Astrocyte (in vitro differentiated cells and primary cell): ENCODE data around the gene LGALS1. TPM values are rescaled to one million over a fixed set of nuclear protein-coding genes. Genes with fewer than 3 reads are reported as not detected.

Experiments used
- DNase-seq: peaks from one replicate; pipeline ENCODE4 v3.0.0-alpha.2; 2010; ENCODE audit warnings: low read depth
- FAIRE-seq: peaks from 2 replicates; lab custom pipeline; 2011; peaks lifted over from hg19 to GRCh38; lab: Jason Lieb, UNC
- H2AFZ ChIP-seq: 2 replicates; pipeline ENCODE4 v1.6.0; 2012; ENCODE audit warnings: low read depth, low read length, inconsistent platforms
- H3K27ac ChIP-seq: 2 replicates; pipeline ENCODE4 v1.5.1; 2011; ENCODE audit warnings: low read depth, low read length, inconsistent platforms
- H3K27me3 ChIP-seq: 2 replicates; pipeline ENCODE4 v1.6.0; 2011; ENCODE audit warnings: low read length, inconsistent platforms; ENCODE audit not compliant: insufficient read depth
- H3K36me3 ChIP-seq: 2 replicates; pipeline ENCODE4 v1.5.1; 2011; ENCODE audit warnings: low read length, inconsistent platforms; ENCODE audit not compliant: insufficient read depth
- H3K4me1 ChIP-seq: 2 replicates; pipeline ENCODE4 v1.5.1; 2011; ENCODE audit warnings: low read length, inconsistent platforms; ENCODE audit not compliant: insufficient read depth
- H3K4me2 ChIP-seq: 2 replicates; pipeline ENCODE4 v1.6.0; 2012; ENCODE audit warnings: low read length, inconsistent platforms
- H3K4me3 ChIP-seq: 2 replicates; pipeline ENCODE4 v1.5.1; 2011; ENCODE audit warnings: low read depth, mild to moderate bottlenecking, low read length, inconsistent platforms; ENCODE audit not compliant: insufficient read depth
- H3K79me2 ChIP-seq: 2 replicates; pipeline ENCODE4 v1.6.0; 2012; ENCODE audit warnings: mild to moderate bottlenecking, low read length, inconsistent platforms; ENCODE audit not compliant: insufficient read depth
- H3K9ac ChIP-seq: 2 replicates; pipeline ENCODE4 v1.6.0; 2012; ENCODE audit warnings: mild to moderate bottlenecking, low read length, inconsistent platforms
- H3K9me3 ChIP-seq: 2 replicates; pipeline ENCODE4 v1.5.1; 2012; ENCODE audit warnings: low read depth, mild to moderate bottlenecking, low read length, inconsistent platforms; ENCODE audit not compliant: insufficient read depth
- H4K20me1 ChIP-seq: 2 replicates; pipeline ENCODE4 v1.6.0; 2012; ENCODE audit warnings: low read length, inconsistent platforms; ENCODE audit not compliant: insufficient read depth
- H3K27ac Mint-ChIP-seq: one replicate; pipeline ENCODE4 v1.8.0; 2021; ENCODE audit warnings: mild to moderate bottlenecking, mixed read lengths; ENCODE audit not compliant: unreplicated experiment
- H3K27me3 Mint-ChIP-seq: one replicate; pipeline ENCODE4 v1.8.0; 2021; ENCODE audit warnings: low read depth, mixed read lengths; ENCODE audit not compliant: unreplicated experiment
- H3K36me3 Mint-ChIP-seq: one replicate; pipeline ENCODE4 v1.8.0; 2021; ENCODE audit warnings: low read depth, mixed read lengths; ENCODE audit not compliant: unreplicated experiment
- H3K4me1 Mint-ChIP-seq: one replicate; pipeline ENCODE4 v1.8.0; 2021; ENCODE audit warnings: low read depth, mixed read lengths; ENCODE audit not compliant: unreplicated experiment
- H3K4me3 Mint-ChIP-seq: one replicate; pipeline ENCODE4 v1.8.0; 2021; ENCODE audit warnings: mild to moderate bottlenecking, moderate library complexity, mixed read lengths; ENCODE audit not compliant: unreplicated experiment
- H3K9me3 Mint-ChIP-seq: one replicate; pipeline ENCODE4 v1.8.0; 2021; ENCODE audit warnings: mild to moderate bottlenecking, mixed read lengths; ENCODE audit not compliant: unreplicated experiment
- EZH2 ChIP-seq: IDR thresholded peaks from 2 replicates; pipeline ENCODE4 v1.6.1; 2012; ENCODE audit warnings: mild to moderate bottlenecking, low read length, inconsistent platforms; ENCODE audit not compliant: insufficient read depth
- total RNA-seq: library from RNA; stranded (reverse); gene quantifications from 2 replicates; pipeline ENCODE4 v1.2.1, GENCODE V29; 2021
- TF ChIP-seq, protein P1 (sequence below): IDR thresholded peaks from 2 replicates; pipeline ENCODE4 v1.5.1; 2011; ENCODE audit warnings: low read depth, mild to moderate bottlenecking, inconsistent platforms, low read length, moderate library complexity; ENCODE audit not compliant: insufficient read depth

Gene LGALS1
- total RNA-seq, 1 donor from 2014 or later = 240 TPM

DNA sequence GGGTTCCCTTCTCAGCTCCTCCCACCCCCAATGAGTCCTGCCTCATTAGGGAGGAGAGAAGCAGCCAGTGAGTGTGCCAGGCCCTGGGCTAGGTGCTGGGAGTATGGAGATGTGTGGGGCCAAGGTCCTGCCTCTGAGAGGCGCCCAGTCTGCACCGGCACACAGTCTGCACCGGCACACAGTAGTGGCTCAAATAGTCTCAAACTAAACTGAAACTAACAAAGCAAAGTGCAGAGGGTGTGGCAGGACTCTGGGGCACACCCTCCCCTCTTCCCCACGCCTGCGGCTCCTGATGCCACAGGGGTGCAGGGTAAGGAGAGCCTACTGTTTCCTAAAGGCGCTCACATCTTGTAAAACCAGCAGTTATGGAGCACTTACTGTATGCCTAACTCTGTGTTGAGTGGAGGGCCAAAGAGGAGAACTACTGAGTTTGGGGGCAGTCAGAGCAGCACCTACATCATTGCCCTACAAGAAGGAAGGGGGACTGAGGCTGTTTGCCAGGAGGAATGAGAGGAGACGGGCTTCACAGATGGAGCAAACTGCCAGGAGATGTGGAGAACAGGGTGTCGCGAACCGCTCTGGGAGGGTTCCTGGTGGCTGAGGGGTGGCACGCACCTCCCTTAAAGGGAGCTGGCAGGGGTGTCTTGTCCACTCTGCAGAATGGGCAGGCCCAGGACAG, 36.9 kb upstream of the LGALS1 start:
- peak overlapping the region; percentile 77 for H3K4me3 Mint-ChIP-seq
- H3K36me3 Mint-ChIP-seq = peaks cover 4% of the 10 kb centered on the region
- peak overlapping the region; percentile 97 for H3K4me2 ChIP-seq
- no peak overlapping the region for H2AFZ ChIP-seq
- peaks cover 44% of the 10 kb centered on the region for H3K4me1 ChIP-seq
- no peak overlapping the region for H3K27ac Mint-ChIP-seq
- peaks cover 33% of the 10 kb centered on the region for H3K4me1 Mint-ChIP-seq
- no peak overlapping the region for H3K4me3 ChIP-seq
- peaks cover 6% of the 10 kb centered on the region for H4K20me1 ChIP-seq
- H3K27me3 Mint-ChIP-seq = no peaks in the 10 kb centered on the region
- no peaks in the 10 kb centered on the region for H3K9me3 ChIP-seq
- no peak overlapping the region for H3K27ac ChIP-seq
- no peaks in the 10 kb centered on the region for H3K9me3 Mint-ChIP-seq
- DNase-seq (no peak), FAIRE-seq (no peak)
- no peaks in the 10 kb centered on the region for H3K36me3 ChIP-seq
- no peak overlapping the region for H3K9ac ChIP-seq
- H3K79me2 ChIP-seq = peaks cover 4% of the 10 kb centered on the region
- TF ChIP-seq, protein P1, sequence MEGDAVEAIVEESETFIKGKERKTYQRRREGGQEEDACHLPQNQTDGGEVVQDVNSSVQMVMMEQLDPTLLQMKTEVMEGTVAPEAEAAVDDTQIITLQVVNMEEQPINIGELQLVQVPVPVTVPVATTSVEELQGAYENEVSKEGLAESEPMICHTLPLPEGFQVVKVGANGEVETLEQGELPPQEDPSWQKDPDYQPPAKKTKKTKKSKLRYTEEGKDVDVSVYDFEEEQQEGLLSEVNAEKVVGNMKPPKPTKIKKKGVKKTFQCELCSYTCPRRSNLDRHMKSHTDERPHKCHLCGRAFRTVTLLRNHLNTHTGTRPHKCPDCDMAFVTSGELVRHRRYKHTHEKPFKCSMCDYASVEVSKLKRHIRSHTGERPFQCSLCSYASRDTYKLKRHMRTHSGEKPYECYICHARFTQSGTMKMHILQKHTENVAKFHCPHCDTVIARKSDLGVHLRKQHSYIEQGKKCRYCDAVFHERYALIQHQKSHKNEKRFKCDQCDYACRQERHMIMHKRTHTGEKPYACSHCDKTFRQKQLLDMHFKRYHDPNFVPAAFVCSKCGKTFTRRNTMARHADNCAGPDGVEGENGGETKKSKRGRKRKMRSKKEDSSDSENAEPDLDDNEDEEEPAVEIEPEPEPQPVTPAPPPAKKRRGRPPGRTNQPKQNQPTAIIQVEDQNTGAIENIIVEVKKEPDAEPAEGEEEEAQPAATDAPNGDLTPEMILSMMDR = no peak
- TF ChIP-seq EZH2 = no peak
- no peaks in the 10 kb centered on the region for H3K27me3 ChIP-seq

DNA sequence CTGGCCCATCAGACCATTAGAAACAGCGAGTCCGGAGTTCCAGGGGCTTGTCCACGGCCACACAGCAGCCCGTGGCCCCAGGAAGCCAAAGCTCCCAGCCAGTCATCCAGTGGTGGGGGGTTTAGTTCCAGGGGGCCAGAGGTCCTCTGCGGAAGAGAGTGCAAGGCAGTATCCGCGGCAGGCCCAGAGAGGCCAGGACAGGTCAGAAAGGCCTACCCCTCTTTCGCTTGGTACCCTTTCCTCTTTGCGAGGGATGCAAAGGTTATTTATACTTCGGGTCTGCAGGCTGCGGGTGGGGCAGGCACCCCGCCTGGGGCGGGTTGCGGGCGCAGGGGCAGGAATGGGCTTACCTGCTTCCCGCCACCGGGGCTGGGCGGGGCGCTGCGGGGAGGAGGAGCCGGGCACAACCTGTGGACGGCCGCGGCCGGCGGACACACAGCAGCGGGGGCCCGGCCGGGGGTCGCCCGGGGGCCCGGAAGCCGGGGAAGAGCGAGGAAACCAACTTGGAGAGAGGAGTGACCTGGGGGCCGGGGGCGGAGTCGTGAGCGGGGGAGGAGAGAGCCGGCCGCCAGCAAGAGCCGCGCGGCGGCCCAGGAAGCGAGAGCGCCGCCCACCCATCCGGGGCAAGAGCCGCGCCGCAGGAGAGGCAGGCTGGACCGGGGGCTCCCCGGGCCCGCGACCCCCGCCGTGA, 36.2 kb upstream of the LGALS1 start, which contains the start of gene SH3BP1:
TSS of gene SH3BP1 (plus strand) at position 600 of the 691 bp plus-strand sequence. CDS start 119 bp downstream, outside the sequence.
- no peak within 1 kb of the TSS for H3K27ac Mint-ChIP-seq
- H3K4me2 ChIP-seq = peak within 1 kb of the TSS; percentile 97
- no peaks in the 10 kb centered on the region for H3K9me3 ChIP-seq
- H3K79me2 ChIP-seq = peaks cover 4% of the 10 kb centered on the region
- peak within 1 kb of the TSS; percentile 75 for H3K9ac ChIP-seq
- H3K27me3 ChIP-seq = no peaks in the 10 kb centered on the region
- H3K4me1 Mint-ChIP-seq = peaks cover 29% of the 10 kb centered on the region
- H3K36me3 ChIP-seq = no peaks in the 10 kb centered on the region
- H2AFZ ChIP-seq = peak within 1 kb of the TSS; percentile 31
- TF ChIP-seq, protein P1 = no peak
- no peak for TF ChIP-seq EZH2
- peaks cover 10% of the 10 kb centered on the region for H4K20me1 ChIP-seq
- peaks cover 37% of the 10 kb centered on the region for H3K4me1 ChIP-seq
- no peak within 1 kb of the TSS for H3K27ac ChIP-seq
- H3K27me3 Mint-ChIP-seq = no peaks in the 10 kb centered on the region
- peak within 1 kb of the TSS; percentile 57 for H3K4me3 ChIP-seq
- peaks cover 4% of the 10 kb centered on the region for H3K36me3 Mint-ChIP-seq
- no peak for FAIRE-seq
- peak within 1 kb of the TSS; percentile 87 for H3K4me3 Mint-ChIP-seq
- no peak for DNase-seq
- no peaks in the 10 kb centered on the region for H3K9me3 Mint-ChIP-seq
